Occipital lobe (tissue), 2 donors: Measurements from ENCODE around the gene FIGN. TPM values are rescaled to one million over a fixed set of nuclear protein-coding genes. Genes with fewer than 3 reads are reported as not detected.

Experiments used
- DNase-seq: peaks from one replicate; lab custom pipeline; 2025; lab: John Stamatoyannopoulos, UW
- total RNA-seq: library from RNA; depleted of rRNA; stranded (reverse); fragments of >200 nt; gene quantifications from one replicate; pipeline ENCODE4 v1.2.3, GENCODE V29; 2014

FIGN gene
- total RNA-seq, 1 donor from 2014 or later: 3.4 TPM

GRCh38 chr2:163711258-163711657 lies 24.6 kb downstream of the FIGN start:
- DNase-seq: no peak

- no peak for DNase-seq
Observed at GRCh38 chr2:163709270-163709669, 26.5 kb downstream of the FIGN start.

- DNase-seq: no peak
Observed at GRCh38 chr2:163708265-163708664, 27.5 kb downstream of the FIGN start.

GRCh38 chr2:163703386-163703785 lies 32.4 kb downstream of the FIGN start:
- DNase-seq: no peak

GRCh38 chr2:163701399-163702195 lies 34.2 kb downstream of the FIGN start:
- DNase-seq: no peak

- no peak for DNase-seq
Observed at GRCh38 chr2:163698857-163699256, 37.0 kb downstream of the FIGN start.

- no peak for DNase-seq
Observed at GRCh38 chr2:163697846-163698637, 37.8 kb downstream of the FIGN start.

- DNase-seq: no peak
Observed at GRCh38 chr2:163697429-163697828, 38.4 kb downstream of the FIGN start.

- no peak for DNase-seq
Observed at GRCh38 chr2:163693484-163693883, 42.3 kb downstream of the FIGN start.

GRCh38 chr2:163692611-163693482 lies 43.0 kb downstream of the FIGN start:
- no peak for DNase-seq

GRCh38 chr2:163692081-163692480 lies 43.7 kb downstream of the FIGN start:
- no peak for DNase-seq

- no peak for DNase-seq
Observed at GRCh38 chr2:163690896-163691295, 44.9 kb downstream of the FIGN start.

GRCh38 chr2:163687217-163687616 lies 48.6 kb downstream of the FIGN start:
- no peak for DNase-seq

- no peak for DNase-seq
Observed at GRCh38 chr2:163686289-163686688, 49.5 kb downstream of the FIGN start.

- DNase-seq: no peak
Observed at GRCh38 chr2:163682695-163683094, 53.1 kb downstream of the FIGN start.

- no peak for DNase-seq
Observed at GRCh38 chr2:163681745-163682144, 54.1 kb downstream of the FIGN start.

- no peak for DNase-seq
Observed at GRCh38 chr2:163675388-163675787, 60.4 kb downstream of the FIGN start.

- no peak for DNase-seq
Observed at GRCh38 chr2:163673522-163673921, 62.3 kb downstream of the FIGN start.

- no peak for DNase-seq
Observed at GRCh38 chr2:163670929-163671328, 64.9 kb downstream of the FIGN start.

- no peak for DNase-seq
Observed at GRCh38 chr2:163669506-163669905, 66.3 kb downstream of the FIGN start.

- no peak for DNase-seq
Observed at GRCh38 chr2:163667064-163667887, 68.5 kb downstream of the FIGN start.
